ENCODE measurements around the gene PLAC8L1. TPM values are rescaled to one million over a fixed set of nuclear protein-coding genes. Genes with fewer than 3 reads are reported as not detected.

PLAC8L1 gene
- total and polyA plus RNA-seq, 2 of the 8 experiments (the other 6 are each of a cell fraction or from before 2014, with no cell fraction given), result 0.42 TPM; not detected in 1

DNA sequence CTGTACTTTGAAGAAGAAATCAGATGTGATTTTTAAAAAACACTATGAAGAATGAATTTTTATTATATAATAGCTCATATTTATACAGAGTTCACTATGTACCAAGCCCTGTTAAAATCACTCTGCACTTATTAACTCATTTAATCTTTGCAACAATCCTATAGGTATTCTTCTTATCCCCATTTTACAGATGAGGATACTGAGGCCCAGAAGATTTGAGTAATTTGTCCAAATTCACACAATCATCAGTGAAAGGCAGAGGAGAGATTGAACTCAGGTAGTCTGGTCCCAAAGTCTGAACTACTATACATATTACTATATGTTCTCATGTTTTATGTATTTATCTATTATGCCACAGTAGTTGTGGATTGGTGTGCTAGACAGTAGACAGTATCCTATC lies 16.1 kb downstream of the PLAC8L1 start:
- no peak overlapping the region for H3K14ac ChIP-seq (ENCODE audit: insufficient read length)
- H3K56ac ChIP-seq (replicated peaks; ENCODE audit: insufficient read length, low read depth, low read length), result no peak overlapping the region
- ChIA-PET CTCF (ENCODE audit: partially characterized antibody) (interaction anchor here (0.6 kb wide), 1 partner anchor 17 kb away, joined by 3 read pairs; no protein-coding TSS in a partner anchor), POLR2A (ENCODE audit: partially characterized antibody) (no interaction called here)
- H3K79me2 ChIP-seq (ENCODE audit: control insufficient read depth in 1 of 2, insufficient read depth in 2 of 2, low read length in 2 of 2), result no peaks in the 10 kb centered on the region
- H3K23me2 ChIP-seq (ENCODE audit: low read depth, low read length), result no peaks in the 10 kb centered on the region
- no peaks in the 10 kb centered on the region for H3K27me3 ChIP-seq (replicated peaks in 1 of 4; ENCODE audit: control insufficient read depth in 3 of 4, extremely low read depth in 1 of 4, insufficient read depth in 3 of 4, low read length in 3 of 4)
- FAIRE-seq, result no peak
- DNase-seq (ENCODE audit: low read depth in 1 of 2, low spot score in 2 of 2), result no peak
- no peak overlapping the region for H3K9ac ChIP-seq (replicated peaks in 1 of 4; ENCODE audit: extremely low read depth in 1 of 4, low read depth in 3 of 4, low read length in 3 of 4)
- no peaks in the 10 kb centered on the region for H3K4me1 ChIP-seq (replicated peaks in 1 of 4; ENCODE audit: control insufficient read depth in 3 of 4, insufficient read depth in 4 of 4, low read length in 3 of 4)
- H2BK120ac ChIP-seq (replicated peaks; ENCODE audit: low read depth, low read length), result no peak overlapping the region
- H4K8ac ChIP-seq (ENCODE audit: extremely low read depth, insufficient read depth, low read length), result no peak overlapping the region
- H3K27ac ChIP-seq (ENCODE audit: low read depth, low read length), result no peak overlapping the region
- H3K4ac ChIP-seq (replicated peaks; ENCODE audit: insufficient read length, low read depth, low read length), result no peak overlapping the region
- H3K4me3 ChIP-seq (ENCODE audit: extremely low read depth in 1 of 4, insufficient read depth in 2 of 4, low read depth in 3 of 4, low read length in 4 of 4), result no peak overlapping the region
- no peak overlapping the region for H2BK12ac ChIP-seq (ENCODE audit: low read depth, low read length)
- no peak overlapping the region for H2BK20ac ChIP-seq (ENCODE audit: low read length)
- no peak overlapping the region for H4K5ac ChIP-seq (ENCODE audit: insufficient read length, low read depth, low read length)
- no peaks in the 10 kb centered on the region for H3K36me3 ChIP-seq (ENCODE audit: control insufficient read depth in 2 of 4, insufficient read depth in 4 of 4, low read length in 3 of 4)
- H2AK5ac ChIP-seq (ENCODE audit: low read depth, low read length), result no peak overlapping the region
- no peak overlapping the region for H3K4me2 ChIP-seq (ENCODE audit: insufficient read depth in 1 of 2, low read depth in 2 of 2, low read length in 2 of 2)
- H3K18ac ChIP-seq (ENCODE audit: extremely low read depth, low read length), result no peak overlapping the region
- H2BK5ac ChIP-seq (ENCODE audit: low read depth, low read length), result no peak overlapping the region
- no peak overlapping the region for H2BK15ac ChIP-seq (ENCODE audit: low read length)
- no peaks in the 10 kb centered on the region for H3K9me3 ChIP-seq (ENCODE audit: insufficient read depth in 2 of 2, low read depth in 1 of 2, low read length in 1 of 2)
- H4K20me1 ChIP-seq (replicated peaks in 1 of 2; ENCODE audit: control insufficient read depth in 1 of 2, insufficient read depth in 2 of 2, low read length in 2 of 2), result no peaks in the 10 kb centered on the region
- H3K79me1 ChIP-seq (ENCODE audit: low read depth, low read length), result no peaks in the 10 kb centered on the region
- no peak overlapping the region for H3K23ac ChIP-seq (ENCODE audit: insufficient read length)
- no peak overlapping the region for H4K91ac ChIP-seq (replicated peaks; ENCODE audit: insufficient read length, low read length)
- H2AFZ ChIP-seq (ENCODE audit: low read length), result no peak overlapping the region
- TF ChIP-seq, protein P1, sequence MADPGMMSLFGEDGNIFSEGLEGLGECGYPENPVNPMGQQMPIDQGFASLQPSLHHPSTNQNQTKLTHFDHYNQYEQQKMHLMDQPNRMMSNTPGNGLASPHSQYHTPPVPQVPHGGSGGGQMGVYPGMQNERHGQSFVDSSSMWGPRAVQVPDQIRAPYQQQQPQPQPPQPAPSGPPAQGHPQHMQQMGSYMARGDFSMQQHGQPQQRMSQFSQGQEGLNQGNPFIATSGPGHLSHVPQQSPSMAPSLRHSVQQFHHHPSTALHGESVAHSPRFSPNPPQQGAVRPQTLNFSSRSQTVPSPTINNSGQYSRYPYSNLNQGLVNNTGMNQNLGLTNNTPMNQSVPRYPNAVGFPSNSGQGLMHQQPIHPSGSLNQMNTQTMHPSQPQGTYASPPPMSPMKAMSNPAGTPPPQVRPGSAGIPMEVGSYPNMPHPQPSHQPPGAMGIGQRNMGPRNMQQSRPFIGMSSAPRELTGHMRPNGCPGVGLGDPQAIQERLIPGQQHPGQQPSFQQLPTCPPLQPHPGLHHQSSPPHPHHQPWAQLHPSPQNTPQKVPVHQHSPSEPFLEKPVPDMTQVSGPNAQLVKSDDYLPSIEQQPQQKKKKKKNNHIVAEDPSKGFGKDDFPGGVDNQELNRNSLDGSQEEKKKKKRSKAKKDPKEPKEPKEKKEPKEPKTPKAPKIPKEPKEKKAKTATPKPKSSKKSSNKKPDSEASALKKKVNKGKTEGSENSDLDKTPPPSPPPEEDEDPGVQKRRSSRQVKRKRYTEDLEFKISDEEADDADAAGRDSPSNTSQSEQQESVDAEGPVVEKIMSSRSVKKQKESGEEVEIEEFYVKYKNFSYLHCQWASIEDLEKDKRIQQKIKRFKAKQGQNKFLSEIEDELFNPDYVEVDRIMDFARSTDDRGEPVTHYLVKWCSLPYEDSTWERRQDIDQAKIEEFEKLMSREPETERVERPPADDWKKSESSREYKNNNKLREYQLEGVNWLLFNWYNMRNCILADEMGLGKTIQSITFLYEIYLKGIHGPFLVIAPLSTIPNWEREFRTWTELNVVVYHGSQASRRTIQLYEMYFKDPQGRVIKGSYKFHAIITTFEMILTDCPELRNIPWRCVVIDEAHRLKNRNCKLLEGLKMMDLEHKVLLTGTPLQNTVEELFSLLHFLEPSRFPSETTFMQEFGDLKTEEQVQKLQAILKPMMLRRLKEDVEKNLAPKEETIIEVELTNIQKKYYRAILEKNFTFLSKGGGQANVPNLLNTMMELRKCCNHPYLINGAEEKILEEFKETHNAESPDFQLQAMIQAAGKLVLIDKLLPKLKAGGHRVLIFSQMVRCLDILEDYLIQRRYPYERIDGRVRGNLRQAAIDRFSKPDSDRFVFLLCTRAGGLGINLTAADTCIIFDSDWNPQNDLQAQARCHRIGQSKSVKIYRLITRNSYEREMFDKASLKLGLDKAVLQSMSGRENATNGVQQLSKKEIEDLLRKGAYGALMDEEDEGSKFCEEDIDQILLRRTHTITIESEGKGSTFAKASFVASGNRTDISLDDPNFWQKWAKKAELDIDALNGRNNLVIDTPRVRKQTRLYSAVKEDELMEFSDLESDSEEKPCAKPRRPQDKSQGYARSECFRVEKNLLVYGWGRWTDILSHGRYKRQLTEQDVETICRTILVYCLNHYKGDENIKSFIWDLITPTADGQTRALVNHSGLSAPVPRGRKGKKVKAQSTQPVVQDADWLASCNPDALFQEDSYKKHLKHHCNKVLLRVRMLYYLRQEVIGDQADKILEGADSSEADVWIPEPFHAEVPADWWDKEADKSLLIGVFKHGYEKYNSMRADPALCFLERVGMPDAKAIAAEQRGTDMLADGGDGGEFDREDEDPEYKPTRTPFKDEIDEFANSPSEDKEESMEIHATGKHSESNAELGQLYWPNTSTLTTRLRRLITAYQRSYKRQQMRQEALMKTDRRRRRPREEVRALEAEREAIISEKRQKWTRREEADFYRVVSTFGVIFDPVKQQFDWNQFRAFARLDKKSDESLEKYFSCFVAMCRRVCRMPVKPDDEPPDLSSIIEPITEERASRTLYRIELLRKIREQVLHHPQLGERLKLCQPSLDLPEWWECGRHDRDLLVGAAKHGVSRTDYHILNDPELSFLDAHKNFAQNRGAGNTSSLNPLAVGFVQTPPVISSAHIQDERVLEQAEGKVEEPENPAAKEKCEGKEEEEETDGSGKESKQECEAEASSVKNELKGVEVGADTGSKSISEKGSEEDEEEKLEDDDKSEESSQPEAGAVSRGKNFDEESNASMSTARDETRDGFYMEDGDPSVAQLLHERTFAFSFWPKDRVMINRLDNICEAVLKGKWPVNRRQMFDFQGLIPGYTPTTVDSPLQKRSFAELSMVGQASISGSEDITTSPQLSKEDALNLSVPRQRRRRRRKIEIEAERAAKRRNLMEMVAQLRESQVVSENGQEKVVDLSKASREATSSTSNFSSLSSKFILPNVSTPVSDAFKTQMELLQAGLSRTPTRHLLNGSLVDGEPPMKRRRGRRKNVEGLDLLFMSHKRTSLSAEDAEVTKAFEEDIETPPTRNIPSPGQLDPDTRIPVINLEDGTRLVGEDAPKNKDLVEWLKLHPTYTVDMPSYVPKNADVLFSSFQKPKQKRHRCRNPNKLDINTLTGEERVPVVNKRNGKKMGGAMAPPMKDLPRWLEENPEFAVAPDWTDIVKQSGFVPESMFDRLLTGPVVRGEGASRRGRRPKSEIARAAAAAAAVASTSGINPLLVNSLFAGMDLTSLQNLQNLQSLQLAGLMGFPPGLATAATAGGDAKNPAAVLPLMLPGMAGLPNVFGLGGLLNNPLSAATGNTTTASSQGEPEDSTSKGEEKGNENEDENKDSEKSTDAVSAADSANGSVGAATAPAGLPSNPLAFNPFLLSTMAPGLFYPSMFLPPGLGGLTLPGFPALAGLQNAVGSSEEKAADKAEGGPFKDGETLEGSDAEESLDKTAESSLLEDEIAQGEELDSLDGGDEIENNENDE (IDR thresholded peaks at IDR 0.05; ENCODE audit: insufficient replicate concordance, low read length), result no peak
- TF ChIP-seq CBX5 (IDR thresholded peaks at IDR 0.05; ENCODE audit: low read depth, low read length), result no peak

Data from H1 (cell line).